GM12892 (cell line): ENCODE measurements around the gene MAGI2.

Experiments
- POLR2A ChIP-seq: IDR thresholded peaks from 2 replicates; pipeline ENCODE4 v1.6.1; 2011; ENCODE audit warnings: low read depth, low read length, control low read depth
- POLR2AphosphoS5 ChIP-seq: IDR thresholded peaks from 2 replicates; pipeline ENCODE4 v1.6.1; 2011; ENCODE audit warnings: low read depth, low read length, control low read depth

GRCh38 chr7:78153285-78153684, 1300.2 kb downstream of the MAGI2 start:
- TF ChIP-seq POLR2A, result no peak
- no peak for TF ChIP-seq POLR2AphosphoS5
